HG02588 (cell line): ENCODE data around the gene MAB21L4.

ENCODE experiments used
- ATAC-seq: cut with Tn5 transposase; IDR thresholded peaks from one replicate; pipeline ENCODE4 v1.9.1; 2021; ENCODE audit warnings: mild to moderate bottlenecking, moderate library complexity; ENCODE audit not compliant: unreplicated experiment

MAB21L4 gene

DNA sequence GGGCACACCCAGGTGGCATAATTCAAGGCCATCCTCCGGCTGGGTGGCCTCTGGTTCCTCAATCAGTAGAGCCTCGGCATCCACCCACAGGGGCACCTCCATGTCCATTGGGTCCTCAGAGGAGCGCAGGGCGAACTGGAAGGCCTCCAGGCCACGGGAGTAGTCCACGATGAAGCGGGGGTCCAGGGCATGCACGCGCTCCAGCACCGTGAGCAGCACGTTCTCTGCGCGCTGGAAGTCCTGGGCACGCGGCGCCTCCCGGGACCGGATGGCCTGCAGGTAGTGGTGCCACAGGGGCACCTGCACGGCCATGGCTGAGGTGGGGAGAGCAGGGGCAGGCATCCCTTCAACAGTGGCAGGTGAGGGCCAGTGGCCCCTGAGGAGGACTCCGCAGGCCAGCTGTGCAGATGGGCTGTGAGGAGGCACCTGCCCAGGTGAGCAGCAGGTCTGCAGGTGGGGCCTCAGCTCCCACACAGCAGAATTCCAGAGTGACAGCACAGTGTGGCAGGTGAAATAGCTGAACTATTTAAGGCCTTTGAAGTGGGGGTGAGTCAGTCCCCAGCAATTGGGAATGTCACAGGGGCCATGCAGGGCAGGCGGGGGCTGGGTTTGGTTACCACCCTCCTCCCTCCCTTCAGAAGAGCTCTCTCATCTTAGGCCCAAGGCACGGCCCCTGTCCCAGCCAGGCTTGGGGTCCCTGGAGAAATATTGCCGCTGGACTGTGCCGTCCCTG, at the start of gene MAB21L4:
TSS of gene MAB21L4 (minus strand) at position 501 of the 733 bp plus-strand sequence. CDS start at position 342, 159 bp downstream.
- no peak for ATAC-seq

DNA sequence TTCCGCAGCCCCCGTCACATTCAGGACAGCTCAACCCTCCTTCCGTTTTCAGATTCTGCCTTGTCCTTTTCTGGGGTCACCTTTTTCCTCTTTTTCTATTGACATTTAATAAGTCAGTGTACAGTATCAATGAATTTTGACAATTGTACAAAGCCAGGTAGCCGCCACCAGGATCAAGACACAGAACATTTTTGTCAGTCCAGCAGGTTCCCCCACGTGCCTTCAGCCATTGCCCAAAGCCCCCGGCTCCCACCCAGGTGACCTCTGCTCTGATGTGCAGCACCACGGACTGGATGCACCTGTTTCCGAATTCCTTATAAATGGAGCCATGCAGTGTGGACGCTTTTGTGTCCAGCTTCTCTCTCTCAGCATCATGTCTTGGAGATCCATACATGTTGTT, 40.1 kb upstream of the MAB21L4 start:
- ATAC-seq: no peak

DNA sequence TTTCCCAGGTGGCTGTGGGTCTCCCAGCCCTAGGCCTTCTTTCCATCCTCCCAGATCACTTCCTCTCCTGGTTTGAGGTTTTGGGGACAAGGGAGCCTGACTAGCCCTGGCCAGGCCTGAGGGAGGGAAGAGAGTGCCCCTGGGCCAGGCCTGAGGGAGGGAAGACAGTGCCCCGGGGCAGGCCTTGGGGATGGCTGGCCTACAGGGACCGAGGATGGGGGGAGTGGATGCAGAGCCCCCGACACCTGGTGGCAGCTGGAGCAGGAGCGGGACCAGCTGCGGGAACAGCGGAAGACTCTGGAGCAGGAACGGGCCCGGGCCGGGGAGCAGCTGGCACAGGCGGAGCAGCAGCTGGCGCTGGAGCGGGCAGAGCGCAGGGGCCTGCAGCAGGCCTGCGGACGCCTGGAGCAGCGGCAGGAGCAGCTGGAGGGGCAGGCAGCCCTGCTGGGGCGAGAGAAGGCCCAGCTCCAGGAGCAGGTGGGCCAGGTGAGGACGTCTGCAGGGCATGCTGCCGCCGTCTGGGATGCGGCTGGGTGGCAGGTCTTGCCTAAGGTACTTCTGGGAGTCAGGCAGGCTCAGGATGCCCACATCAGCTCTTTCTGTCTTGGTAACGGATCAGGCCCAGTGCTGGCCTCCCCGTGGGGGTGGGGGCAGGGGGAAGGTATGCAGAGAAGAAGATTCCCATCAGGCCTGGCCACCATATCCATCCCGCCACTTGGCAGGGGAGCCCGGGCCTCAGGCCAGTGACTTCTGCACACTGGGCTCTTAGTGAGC, 39.3 kb upstream of the MAB21L4 start:
- ATAC-seq: no peak

DNA sequence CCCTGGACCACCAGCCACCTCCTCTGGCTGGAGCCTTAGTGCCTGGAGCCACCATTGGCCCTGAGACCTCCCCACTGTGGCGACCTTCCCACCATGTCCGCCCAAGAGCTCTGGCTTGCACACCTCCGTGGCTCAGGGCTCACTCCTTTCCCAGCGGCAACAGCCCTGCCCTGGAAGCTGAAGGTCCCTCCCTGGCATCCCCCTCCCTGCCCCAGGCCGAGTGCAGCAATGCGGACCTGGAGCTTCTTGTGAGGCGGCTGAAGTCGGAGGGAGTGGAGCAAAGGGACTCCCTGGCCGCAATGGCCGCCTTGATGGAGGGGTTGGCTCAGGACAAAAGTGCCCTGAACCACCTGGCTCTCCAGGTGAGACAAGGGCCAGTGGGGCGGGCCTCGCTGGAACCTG, 38.7 kb upstream of the MAB21L4 start:
- ATAC-seq: no peak

DNA sequence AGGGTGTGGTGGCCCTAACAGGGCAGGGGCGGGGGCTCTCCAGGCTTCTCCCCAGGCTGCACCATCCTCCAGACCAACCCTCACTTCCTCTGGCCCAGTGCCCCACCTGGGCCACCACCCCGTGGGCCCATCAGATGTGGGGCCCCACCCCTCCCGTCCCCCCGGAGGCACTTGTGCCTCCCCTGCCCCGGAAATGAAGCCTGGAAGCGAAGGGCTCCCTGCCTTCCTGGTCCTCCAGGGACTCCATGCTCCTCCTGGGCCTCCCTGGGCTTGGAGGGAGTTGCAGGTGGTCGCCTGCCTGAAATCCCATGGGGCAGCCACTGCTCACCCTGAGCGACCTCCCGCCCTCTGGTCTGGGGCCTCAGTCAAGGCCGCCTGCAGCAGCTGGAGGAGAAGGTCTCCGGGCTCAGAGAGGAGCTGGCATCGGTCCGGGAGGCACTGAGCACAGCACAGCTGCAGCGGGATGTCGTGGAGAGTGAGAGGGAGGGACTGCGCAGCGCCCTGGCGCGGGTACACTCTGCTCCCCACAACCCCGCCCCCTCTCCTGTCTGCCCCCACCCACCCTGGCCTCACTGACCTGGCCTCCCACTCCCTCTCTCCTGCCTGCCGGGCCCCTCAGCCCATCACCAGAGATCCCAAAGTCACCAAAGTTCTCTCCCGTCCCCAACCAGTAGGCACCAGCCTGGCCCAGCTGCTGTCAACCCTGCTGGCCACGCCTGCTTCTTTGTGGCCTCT, 38.2 kb upstream of the MAB21L4 start:
- ATAC-seq: no peak

DNA sequence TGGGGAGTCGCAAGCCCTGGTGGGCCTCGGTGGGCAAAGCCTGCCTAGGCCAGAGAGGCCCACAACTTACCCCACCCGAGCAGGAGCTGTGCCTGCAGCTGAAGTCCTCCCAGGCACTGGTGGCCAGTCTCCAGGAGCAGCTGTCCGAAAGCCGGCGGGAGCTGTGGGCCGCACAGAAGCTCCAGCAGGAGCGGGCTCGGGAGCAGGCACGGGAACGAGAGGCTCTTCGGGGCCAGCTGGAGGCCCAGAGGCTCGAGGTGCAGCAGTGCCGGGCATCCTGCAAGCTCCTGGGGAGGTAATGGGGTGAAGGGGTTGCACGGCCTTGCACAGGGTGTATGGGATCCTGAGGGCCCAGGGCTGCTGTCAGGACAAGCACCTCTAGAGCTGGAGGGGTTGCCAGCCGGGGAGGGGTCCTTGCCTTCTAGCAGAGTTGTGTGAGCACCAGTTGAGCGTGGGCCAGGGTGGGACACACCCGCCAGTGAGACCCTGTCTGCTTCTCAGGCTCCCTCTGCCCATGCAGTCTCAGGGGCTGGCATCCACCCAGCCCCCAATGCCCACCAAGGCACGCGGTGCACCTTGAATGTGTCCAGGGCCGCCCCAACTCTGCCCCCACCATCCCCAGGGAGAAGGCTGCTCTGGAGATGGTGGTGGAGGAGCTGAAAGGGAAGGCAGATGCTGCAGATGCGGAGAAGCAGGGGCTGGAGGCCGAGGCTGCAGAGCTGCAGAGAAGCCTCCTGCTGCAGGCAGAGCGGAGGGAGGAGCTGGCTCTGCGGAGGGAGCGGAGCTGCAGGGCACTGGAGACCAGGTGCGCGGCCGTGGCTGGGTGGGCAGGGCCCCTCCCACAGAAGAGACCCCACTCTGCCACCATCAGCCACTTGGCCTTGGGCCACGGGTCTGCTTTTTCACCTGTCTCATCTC, 37.4 kb upstream of the MAB21L4 start:
- ATAC-seq: no peak

DNA sequence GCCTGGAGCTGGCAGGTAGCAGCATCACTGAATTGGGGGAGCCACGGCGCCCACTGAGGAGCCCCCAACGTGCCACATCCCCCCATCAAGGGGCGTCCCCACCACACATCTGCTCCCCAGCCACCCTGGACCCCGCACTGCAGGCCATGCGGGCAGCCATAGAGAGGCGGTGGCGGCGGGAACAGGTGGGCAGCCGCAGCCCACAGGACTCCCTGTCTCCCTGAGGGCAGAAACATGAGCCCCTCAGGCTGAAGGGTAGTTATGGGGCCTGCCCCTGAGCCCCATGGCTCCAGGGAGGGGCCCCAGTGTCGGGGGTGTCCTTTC, 36.7 kb upstream of the MAB21L4 start:
- no peak for ATAC-seq

DNA sequence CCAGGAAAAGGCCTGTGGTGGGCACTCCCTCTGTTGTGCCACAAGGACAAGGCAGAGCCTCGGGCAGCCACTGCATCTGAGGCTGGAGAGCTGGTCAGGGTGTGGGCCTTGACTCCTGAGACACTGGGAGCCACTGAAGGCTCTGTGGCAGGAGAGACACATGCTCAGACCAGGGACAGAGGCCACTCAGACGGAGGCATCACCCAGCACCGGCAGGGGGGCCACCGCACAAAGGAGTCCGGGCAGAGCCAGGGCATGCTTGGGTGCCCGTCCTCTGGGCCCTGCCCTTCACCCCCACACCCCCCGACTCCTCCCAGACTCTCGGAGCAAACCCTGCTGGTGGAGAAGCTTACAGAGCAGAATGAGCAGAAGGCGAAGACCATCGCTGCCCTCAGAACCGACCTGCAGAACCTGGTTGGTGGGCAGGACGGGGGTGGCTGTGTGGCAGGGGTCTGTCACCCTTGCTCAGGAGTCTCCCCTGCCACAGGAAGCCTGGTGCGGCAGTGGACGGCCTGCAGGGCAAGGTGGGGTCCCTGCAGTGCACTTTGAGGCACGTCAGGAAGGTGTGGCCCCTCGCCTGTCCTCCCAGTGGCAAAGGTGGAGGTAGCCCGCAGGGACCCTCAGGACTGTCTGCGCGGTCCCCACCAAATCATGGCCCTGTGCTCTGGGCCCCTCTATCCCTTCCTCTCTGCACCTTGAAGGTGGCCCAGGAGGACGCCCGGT, 36.2 kb upstream of the MAB21L4 start:
- no peak for ATAC-seq

DNA sequence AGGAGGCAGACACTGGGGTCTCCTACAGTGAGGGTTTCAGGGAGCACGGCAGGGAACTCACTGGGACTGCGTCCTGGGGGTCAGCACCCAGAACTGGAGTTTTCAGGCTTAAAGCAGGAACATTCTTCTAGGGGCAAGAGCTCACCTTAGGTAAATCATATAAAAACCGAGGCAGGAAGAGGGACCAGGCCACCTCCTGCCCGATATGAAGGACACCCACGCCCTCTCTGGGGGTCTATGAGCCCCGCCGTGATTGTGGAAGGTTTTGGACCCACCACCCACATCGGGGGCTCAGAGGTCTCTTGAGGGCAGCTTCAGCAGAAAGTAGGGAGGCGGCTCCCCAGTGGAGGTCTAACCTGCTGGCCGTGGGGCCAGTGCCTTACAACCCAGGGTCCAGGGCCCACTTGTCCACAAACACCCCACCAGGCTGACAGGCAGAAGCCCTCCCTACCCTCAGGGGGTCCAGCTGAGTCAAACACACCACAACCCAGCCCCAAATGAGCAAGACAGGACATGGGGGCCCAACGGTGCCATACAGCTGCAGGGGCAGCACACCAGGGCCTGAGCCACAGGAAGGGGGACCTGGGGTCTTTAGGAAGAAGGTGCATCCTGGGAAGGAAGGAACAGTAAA, 35.5 kb upstream of the MAB21L4 start:
- no peak for ATAC-seq

DNA sequence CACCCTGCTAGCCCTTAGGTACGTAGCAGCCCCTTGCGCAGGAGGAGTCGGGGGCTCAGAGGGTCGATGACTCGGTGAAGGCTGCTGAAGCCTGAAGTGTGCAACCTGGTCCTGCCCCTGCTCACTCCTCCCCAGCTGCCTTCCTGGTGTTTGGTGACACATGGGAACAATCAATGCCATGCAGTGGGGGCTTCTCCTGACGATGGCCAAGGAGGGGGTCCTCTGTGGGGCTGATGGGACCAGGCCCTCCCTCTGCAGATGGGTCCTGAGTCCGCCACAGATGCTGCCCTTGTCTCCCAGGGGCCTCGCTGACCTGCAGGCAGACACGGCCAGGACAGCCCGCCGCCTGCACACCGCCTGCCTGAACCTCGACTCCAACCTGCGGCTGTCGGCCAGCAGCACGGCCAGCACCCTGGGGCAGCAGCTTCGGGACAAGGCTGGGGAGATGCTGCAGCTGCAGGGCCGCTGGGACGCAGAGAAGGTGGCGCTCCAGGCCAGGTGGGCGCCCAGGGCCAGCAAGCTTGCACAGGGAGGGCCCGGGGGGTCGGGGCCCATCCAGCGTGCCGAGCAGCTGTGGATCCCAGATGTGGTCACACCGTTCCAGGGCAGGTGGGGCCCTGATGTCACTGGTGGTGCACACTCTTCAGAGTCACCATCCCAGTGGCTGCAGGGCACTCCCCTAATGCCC, 34.8 kb upstream of the MAB21L4 start:
- no peak for ATAC-seq

DNA sequence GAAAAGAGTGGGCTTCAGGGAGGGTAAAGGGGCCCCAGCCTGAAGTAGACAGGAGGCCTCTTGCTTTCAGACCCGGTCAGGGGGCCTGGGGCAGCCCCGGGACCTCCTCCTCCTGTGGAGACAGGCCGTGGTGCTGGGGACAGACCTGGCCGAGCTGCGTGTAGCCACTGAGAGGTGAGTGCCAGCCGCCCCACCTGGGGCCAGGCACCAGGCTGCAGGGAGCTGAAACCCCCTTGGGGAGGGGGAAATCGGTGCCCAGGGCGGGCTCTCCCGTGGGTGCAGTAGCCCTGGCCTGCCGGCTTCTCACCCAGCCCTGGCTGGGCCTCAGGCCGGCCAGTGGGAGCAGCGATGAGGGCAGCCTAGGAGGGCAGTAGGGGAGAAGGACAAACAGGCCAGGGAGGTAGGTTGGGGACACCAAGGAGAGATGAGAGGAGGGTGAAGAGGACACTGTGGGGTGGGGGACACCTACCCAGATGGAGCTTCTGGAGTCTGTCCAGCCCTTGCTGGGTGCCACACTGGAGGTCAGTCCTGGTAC, 34.2 kb upstream of the MAB21L4 start:
- ATAC-seq: no peak

DNA sequence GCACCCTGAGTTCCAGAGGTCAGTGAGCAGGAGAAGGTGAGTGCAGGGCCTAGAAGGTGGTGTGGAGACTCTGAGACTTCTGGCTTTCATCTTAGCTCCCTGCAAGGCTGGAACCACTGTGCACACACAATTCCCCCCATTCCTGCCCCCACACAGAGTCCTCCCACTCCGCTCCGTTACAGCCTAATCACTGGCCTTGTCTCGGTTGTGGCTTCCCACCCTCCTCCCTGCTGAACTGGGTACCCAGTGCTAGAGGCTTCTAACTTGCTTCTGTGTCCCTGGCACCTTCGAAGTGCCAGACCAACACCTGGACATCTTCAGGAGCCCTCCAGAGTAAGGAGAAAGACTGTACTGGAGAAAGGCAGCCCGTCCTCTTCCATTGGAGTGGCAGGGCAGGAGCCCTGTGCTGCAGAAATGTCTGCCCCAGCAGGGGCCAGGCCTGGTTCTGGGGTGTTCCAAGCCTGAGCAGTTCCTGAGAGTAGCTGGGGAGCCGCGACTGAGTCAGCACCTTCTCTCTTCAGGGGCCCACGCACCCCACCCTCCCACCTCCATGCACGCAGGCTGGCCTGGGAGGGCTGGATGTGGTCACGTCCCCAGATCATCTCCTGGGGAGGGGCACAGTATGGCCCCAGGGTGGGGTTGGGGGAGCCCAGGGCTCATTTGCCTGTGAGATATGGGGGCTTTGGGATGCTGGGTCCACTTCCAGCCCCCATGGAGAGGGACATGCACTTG, 33.6 kb upstream of the MAB21L4 start:
- no peak for ATAC-seq

DNA sequence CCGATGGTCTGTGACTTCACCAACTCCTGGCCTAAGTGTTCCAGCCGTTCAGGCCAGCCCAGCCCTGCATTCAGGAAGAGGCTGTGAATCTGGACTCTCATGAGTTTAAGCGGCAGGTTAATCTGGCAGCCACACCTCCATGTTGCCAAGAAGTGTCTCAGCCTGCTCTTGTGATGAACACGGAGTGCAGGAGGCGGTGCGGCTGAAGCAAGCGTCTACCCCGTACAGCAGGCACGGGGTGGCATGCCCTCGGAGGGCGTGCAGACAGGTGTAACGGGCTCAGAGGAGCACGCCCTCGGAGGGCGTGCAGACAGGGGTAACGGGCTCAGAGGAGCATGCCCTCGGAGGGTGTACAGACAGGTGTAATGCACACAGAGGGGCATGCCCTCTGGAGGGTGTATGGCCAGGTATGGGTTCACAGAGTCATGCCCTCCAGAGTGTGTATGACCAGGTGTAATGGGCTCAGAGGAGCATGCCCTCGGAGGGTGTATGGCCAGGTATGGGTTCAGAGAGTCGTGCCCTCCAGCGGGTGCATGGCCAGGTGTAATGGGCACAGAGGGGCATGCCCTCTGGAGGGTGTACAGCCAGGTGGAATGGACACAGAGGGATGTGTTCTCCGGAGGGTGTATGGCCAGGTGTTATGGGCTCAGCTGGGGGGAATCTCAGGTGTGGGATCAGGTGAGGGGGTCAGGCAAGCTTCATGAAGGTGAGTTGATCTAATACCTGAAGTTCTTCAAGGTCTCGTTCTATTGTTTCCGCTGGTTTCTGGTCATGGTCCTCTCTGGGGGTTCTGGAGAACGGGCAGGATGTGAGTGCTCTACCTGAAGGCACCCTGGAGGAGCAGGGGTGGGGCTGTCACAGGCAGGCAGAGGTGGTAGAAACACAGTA, 32.8 kb upstream of the MAB21L4 start:
- ATAC-seq: no peak

DNA sequence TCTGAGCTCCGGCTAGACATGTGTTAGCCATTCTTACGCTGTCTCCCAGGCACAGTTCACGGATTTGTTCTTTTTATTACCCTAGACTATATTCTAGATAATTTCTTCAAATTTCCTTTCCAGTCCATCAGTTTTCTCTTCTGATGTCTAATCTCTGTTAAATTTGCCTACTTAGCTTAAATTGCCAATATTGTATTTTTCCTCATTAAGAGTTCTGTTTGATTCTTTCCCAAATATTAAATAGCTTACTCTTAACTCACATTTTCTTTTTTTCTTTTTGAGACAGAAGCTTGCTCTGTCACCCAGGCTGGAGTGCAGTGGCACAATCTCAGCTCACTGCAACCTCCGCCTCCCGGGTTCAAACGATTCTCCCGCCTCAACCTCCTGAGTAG, 31.4 kb upstream of the MAB21L4 start:
- ATAC-seq: no peak

DNA sequence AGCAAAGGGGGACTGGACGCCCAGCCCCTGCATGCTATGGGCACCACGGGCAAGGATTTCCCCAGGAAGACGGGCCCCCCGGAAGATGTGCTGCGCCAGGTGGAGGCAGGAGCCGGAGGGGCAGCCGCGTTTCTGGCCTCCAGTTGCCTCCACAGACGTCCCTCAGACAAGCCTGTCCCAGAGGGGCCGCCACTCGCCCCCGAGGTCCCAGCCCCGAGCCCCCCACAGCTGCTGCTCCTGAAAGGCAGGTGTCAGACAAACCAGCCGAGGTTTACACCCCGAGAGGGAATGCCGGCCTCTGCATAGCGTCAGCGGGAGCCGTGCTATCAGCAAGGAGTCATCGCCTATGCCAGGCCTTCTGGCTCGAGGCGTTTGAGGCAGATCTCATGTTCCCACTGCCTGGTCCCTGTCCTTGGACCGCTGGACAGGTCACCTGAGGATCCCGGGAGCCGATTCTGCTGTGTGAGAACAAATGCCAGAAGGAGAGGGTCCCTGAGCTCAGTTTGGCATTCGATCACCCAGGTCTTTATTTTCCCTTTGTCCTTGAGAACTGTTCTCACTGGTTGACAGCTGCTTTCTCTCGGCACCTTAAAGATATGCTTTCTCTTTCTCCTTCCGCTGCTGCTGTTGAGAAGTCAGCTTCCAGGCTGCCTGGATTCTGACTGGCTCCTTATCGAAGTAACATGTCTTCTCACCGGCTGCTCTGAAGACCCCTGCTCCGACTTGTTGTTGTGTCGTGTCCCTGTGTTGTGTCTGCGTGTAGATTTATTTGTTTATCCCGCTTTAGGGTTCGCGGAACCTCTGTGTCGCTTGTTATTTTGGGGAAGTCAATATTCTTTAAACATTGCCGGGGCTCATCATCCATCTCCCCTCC, 30.8 kb upstream of the MAB21L4 start:
- ATAC-seq: no peak
